K562 (cell line): ENCODE measurements around the gene ITPRID2. TPM values are rescaled to one million over a fixed set of nuclear protein-coding genes. Genes with fewer than 3 reads are reported as not detected.

Source experiments
- ATAC-seq: fragments of 200-7000 bp; cut with Tn5 transposase; 3 replicates; pipeline ENCODE4 v1.9.1; 2020; ENCODE audit warnings: moderate library complexity
- BruUV-seq: library from RNA; stranded (reverse); fragments of 400-500 nt; replicated peaks from 2 replicates; lab custom pipeline; 2021; lab: Mats Ljungman, UMichigan
- CTCF ChIA-PET: fragments of 300-600 bp; formaldehyde crosslinking; extraction: SDS; loops from one replicate; lab custom pipeline; 2021; ENCODE audit warnings: low intra/inter-chr PET ratio; lab: Yijun Ruan, JAX
- POLR2A ChIA-PET: fragments of 300-600, 350-650 bp; sonication (Branson Sonifier 250); formaldehyde crosslinking; extraction: SDS; loops from one replicate; lab custom pipeline; 2021; ENCODE audit warnings: antibody characterized with exemption, inconsistent platforms; lab: Yijun Ruan, JAX
- DNase-seq, 4 experiments: peaks; one replicate each; pipeline versions ENCODE4 v3.0.0 to v3.0.0-alpha.2; 2011 to 2018; ENCODE audit warnings: low spot score in 3 of 4, mixed read lengths in 3 of 4; ENCODE audit errors: extremely low read depth in 1 of 4
- FAIRE-seq: peaks from 2 replicates; lab custom pipeline; 2011; peaks lifted over from hg19 to GRCh38; lab: Jason Lieb, UNC
- H2AFZ ChIP-seq: 2 replicates; pipeline ENCODE4 v1.6.0; 2011; ENCODE audit warnings: low read depth, low read length, control low read depth, inconsistent platforms
- H3K27ac ChIP-seq: fragments of 200-600 bp; 3 replicates; pipeline ENCODE4 v1.8.0; 2011; ENCODE audit warnings: low read depth, mild to moderate bottlenecking, control low read depth, inconsistent platforms, low read length, moderate library complexity, mixed read lengths; ENCODE audit errors: extremely low read depth
- H3K27me3 ChIP-seq, 2 experiments: fragments of 300-600 bp in 1 of 2; 2 replicates in 1 of 2; 3 replicates in 1 of 2; pipeline versions ENCODE4 v1.6.0 to v1.8.0; 2011; ENCODE audit warnings: inconsistent platforms in 2 of 2, low read length in 2 of 2, mild to moderate bottlenecking in 1 of 2, mixed read lengths in 1 of 2, moderate library complexity in 1 of 2; ENCODE audit not compliant: control insufficient read depth in 2 of 2, insufficient read depth in 2 of 2
- H3K36me3 ChIP-seq: fragments of 300-600 bp; 3 replicates; pipeline ENCODE4 v1.8.0; 2011; ENCODE audit warnings: mild to moderate bottlenecking, low read length, inconsistent platforms; ENCODE audit not compliant: control insufficient read depth, insufficient read depth
- H3K4me1 ChIP-seq, 2 experiments: fragments of 200-600 bp in 1 of 2; replicated peaks in 1 of 2; 2 replicates in 1 of 2; 3 replicates in 1 of 2; pipeline versions ENCODE4 v1.5.1 to v1.8.0; 2011; ENCODE audit warnings: inconsistent platforms in 2 of 2, low read length in 2 of 2, mild to moderate bottlenecking in 1 of 2, mixed read lengths in 1 of 2, moderate library complexity in 1 of 2; ENCODE audit not compliant: control insufficient read depth in 2 of 2, insufficient read depth in 2 of 2
- H3K4me2 ChIP-seq: 2 replicates; pipeline ENCODE4 v1.6.1; 2011; ENCODE audit warnings: low read length, control low read depth, inconsistent platforms, mixed read lengths; ENCODE audit not compliant: insufficient read depth
- H3K4me3 ChIP-seq: fragments of 200-600 bp; sonication (generic), shearing (Covaris generic); 2 replicates; pipeline ENCODE4 v1.5.1; 2016; ENCODE audit warnings: control low read depth, inconsistent platforms
- H3K79me2 ChIP-seq: fragments of 200-600 bp; 3 replicates; pipeline ENCODE4 v1.8.0; 2011; ENCODE audit warnings: low read length, inconsistent platforms; ENCODE audit not compliant: control insufficient read depth, insufficient read depth
- H3K9ac ChIP-seq, 2 experiments: 2 replicates each; pipeline versions ENCODE4 v1.6.0 to v1.6.1; 2011; ENCODE audit warnings: low read depth in 2 of 2, low read length in 2 of 2, control low read depth in 1 of 2, inconsistent platforms in 1 of 2, mild to moderate bottlenecking in 1 of 2, mixed read lengths in 1 of 2; ENCODE audit not compliant: insufficient read depth in 1 of 2
- H3K9me1 ChIP-seq: one replicate; pipeline ENCODE4 v1.6.0; 2011; ENCODE audit warnings: inconsistent platforms, mild to moderate bottlenecking, low read length, moderate library complexity; ENCODE audit not compliant: control insufficient read depth, insufficient read depth
- H3K9me3 ChIP-seq: replicated peaks from 2 replicates; pipeline ENCODE4 v1.5.1; 2011; ENCODE audit warnings: low read depth, low read length, inconsistent platforms; ENCODE audit not compliant: control insufficient read depth, insufficient read depth
- H4K20me1 ChIP-seq: replicated peaks from 2 replicates; pipeline ENCODE4 v1.6.1; 2011; ENCODE audit warnings: low read length, inconsistent platforms, mixed read lengths; ENCODE audit not compliant: control insufficient read depth, insufficient read depth
- CBX2 ChIP-seq: fragments of 200-600 bp; sonication (generic); IDR thresholded peaks from one replicate; pipeline ENCODE4 v1.6.1; 2012; ENCODE audit warnings: mild to moderate bottlenecking, low read length, inconsistent platforms; ENCODE audit not compliant: insufficient read depth, poor library complexity, severe bottlenecking
- NR2F6 ChIP-seq: fragments of 450-650 bp; formaldehyde crosslinking; IDR thresholded peaks from 2 replicates; pipeline ENCODE4 v1.4.0; 2020; ENCODE audit warnings: mild to moderate bottlenecking
- POLR2A ChIP-seq: fragments of 450-650 bp; conservative IDR thresholded peaks from 2 replicates; pipeline ENCODE4 v1.6.1; 2016
- RCOR1 ChIP-seq, 2 experiments: IDR thresholded peaks; 2 replicates each; pipeline ENCODE4 v1.6.1; 2012; ENCODE audit warnings: low read depth in 2 of 2, low read length in 2 of 2, borderline replicate concordance in 1 of 2, improper control_type of control experiment in 1 of 2
- SUPT5H ChIP-seq: fragments of 450-650 bp; IDR thresholded peaks from 2 replicates; pipeline ENCODE4 v1.6.1; 2016
- ZNF444 ChIP-seq: fragments of 250-450 bp; sonication (Bioruptor Pico); IDR thresholded peaks from 2 replicates; pipeline ENCODE4 v1.4.0; 2020; ENCODE audit warnings: mild to moderate bottlenecking, moderate library complexity
- ZNF586 ChIP-seq: fragments of 450-650 bp; formaldehyde crosslinking; conservative IDR thresholded peaks from 2 replicates; pipeline ENCODE4 v1.4.0; 2020; ENCODE audit warnings: mild to moderate bottlenecking, moderate library complexity
- in situ Hi-C: fragments of 300-500 bp; cut with MboI; formaldehyde crosslinking; loops from 4 replicates; pipeline ENCODE4 v1.15.0; 2018; ENCODE audit warnings: inconsistent platforms, mixed read lengths
- intact Hi-C: fragments of 100-400 bp; cut with micrococcal nuclease; formaldehyde crosslinking; loops from 2 replicates; pipeline ENCODE4 v1.14.2; 2022
- polyA plus RNA-seq, 8 experiments: library from polyadenylated mRNA; depleted of rRNA in 4 of 8; stranded (reverse) in 5 of 8; unstranded in 3 of 8; fragments of >200 nt; fragmentation: Nextera tagmentation in 2 of 8; fragmentation: Illumina TruSeq in 1 of 8; extraction: Ambion mirVana in 2 of 8; extraction: Trizol in 1 of 8; gene quantifications; 2 replicates each; pipeline versions ENCODE4 v1.2.1 to v1.2.3, GENCODE V29; 2011 to 2014; ENCODE audit warnings: inconsistent platforms in 1 of 8, missing spikeins in 1 of 8
- total RNA-seq, 7 experiments: library from RNA; depleted of rRNA in 6 of 7; stranded (reverse); fragments of >200 nt in 6 of 7; fragmentation: Illumina TruSeq in 2 of 7; extraction: Trizol in 2 of 7; gene quantifications; 2 replicates each; pipeline versions ENCODE4 v1.2.1 to v1.2.3, GENCODE V29; 2011 to 2021; ENCODE audit warnings: low replicate concordance in 1 of 7
- TF ChIP-seq, protein P1 (sequence below): sonication (generic); formaldehyde crosslinking; IDR thresholded peaks from 2 replicates; pipeline ENCODE4 v1.8.0; 2022; ENCODE audit warnings: missing genetic modification reagents, mild to moderate bottlenecking, borderline replicate concordance
- TF ChIP-seq, protein P2 (sequence below): sonication (generic); formaldehyde crosslinking; IDR thresholded peaks from 2 replicates; pipeline ENCODE4 v1.8.1; 2023; ENCODE audit warnings: mild to moderate bottlenecking, missing genetic modification reagents
- TF ChIP-seq, protein P3 (sequence below): fragments of 250-450 bp; sonication (Bioruptor Pico); IDR thresholded peaks from 2 replicates; pipeline ENCODE4 v1.4.0; 2020; ENCODE audit warnings: mild to moderate bottlenecking, moderate library complexity
- TF ChIP-seq, protein P4 (sequence below): fragments of 250-450 bp; sonication (Bioruptor Pico); IDR thresholded peaks from 2 replicates; pipeline ENCODE4 v1.8.0; 2021; ENCODE audit warnings: moderate library complexity, mild to moderate bottlenecking, inconsistent platforms

ITPRID2 gene
- total and polyA plus RNA-seq, 9 of the 15 experiments (the other 6 are each of a cell fraction or from before 2014, with no cell fraction given) = 18.5 to 77.8 (median 52.0) TPM

DNA sequence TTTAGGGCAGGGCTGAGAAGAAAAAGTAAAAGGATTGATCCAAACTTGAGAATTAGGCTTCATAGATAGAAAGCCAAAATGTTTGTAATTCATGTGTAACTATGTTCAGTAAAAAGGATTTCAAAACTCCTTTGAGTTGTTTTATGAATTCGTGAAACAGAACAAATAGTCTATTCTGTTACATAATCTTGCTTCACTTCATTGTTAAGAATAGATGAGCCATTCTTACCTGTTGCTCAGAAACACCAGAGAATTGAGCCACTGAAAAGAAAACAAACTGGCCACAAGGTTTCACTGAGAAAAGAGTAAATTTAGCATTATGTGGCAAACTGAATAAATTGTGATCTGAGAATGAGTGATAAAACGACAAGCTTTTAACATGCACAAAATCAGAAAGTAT lies 4.5 kb upstream of the ITPRID2 start (continued):
- TF ChIP-seq, protein P1, sequence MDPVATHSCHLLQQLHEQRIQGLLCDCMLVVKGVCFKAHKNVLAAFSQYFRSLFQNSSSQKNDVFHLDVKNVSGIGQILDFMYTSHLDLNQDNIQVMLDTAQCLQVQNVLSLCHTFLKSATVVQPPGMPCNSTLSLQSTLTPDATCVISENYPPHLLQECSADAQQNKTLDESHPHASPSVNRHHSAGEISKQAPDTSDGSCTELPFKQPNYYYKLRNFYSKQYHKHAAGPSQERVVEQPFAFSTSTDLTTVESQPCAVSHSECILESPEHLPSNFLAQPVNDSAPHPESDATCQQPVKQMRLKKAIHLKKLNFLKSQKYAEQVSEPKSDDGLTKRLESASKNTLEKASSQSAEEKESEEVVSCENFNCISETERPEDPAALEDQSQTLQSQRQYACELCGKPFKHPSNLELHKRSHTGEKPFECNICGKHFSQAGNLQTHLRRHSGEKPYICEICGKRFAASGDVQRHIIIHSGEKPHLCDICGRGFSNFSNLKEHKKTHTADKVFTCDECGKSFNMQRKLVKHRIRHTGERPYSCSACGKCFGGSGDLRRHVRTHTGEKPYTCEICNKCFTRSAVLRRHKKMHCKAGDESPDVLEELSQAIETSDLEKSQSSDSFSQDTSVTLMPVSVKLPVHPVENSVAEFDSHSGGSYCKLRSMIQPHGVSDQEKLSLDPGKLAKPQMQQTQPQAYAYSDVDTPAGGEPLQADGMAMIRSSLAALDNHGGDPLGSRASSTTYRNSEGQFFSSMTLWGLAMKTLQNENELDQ (CRISPR knock-in tag) = no peak

DNA sequence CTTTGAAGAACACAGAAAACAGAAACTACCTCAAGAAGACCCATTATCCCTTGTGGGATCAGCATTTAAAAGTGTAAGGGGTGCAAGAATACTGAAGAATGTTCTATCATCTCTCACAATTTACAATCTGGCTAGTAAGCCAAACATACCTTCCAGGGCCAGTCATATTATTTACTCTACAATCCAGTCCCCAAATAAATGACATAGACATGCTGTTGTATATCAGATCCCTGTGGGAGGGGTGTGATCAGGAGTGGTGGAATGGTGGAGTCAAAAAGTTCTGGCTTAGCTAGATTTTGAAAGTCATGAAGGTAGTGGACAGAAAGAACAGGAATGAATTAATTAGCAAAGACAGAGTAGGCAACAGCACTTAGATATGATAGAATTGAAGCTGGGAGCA lies 1.8 kb upstream of the ITPRID2 start:
- H3K4me1 ChIP-seq = peaks cover 7 to 16% of the 10 kb centered on the region in 2 experiments; a peak in 4 of 5 replicates
- H3K36me3 ChIP-seq = peaks cover 18% of the 10 kb centered on the region
- in situ Hi-C loops = no loop called here
- peak overlapping the region; percentile 99 for H2AFZ ChIP-seq
- no peak for DNase-seq
- TF ChIP-seq, protein P2, sequence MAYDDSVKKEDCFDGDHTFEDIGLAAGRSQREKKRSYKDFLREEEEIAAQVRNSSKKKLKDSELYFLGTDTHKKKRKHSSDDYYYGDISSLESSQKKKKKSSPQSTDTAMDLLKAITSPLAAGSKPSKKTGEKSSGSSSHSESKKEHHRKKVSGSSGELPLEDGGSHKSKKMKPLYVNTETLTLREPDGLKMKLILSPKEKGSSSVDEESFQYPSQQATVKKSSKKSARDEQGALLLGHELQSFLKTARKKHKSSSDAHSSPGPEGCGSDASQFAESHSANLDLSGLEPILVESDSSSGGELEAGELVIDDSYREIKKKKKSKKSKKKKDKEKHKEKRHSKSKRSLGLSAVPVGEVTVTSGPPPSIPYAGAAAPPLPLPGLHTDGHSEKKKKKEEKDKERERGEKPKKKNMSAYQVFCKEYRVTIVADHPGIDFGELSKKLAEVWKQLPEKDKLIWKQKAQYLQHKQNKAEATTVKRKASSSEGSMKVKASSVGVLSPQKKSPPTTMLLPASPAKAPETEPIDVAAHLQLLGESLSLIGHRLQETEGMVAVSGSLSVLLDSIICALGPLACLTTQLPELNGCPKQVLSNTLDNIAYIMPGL (CRISPR knock-in tag) = no peak
- TF ChIP-seq ZNF444 (CRISPR knock-in tag) (no peak), CBX2 (no peak), ZNF586 (CRISPR knock-in tag) (no peak), NR2F6 (CRISPR knock-in tag) (no peak), SUPT5H (no peak), POLR2A (no peak), RCOR1 (IDR thresholded peaks at IDR 0.05; ENCODE audit: borderline replicate concordance in 1 of 2, low read depth in 2 of 2, low read length in 2 of 2) (no peak)
- TF ChIP-seq, protein P3, sequence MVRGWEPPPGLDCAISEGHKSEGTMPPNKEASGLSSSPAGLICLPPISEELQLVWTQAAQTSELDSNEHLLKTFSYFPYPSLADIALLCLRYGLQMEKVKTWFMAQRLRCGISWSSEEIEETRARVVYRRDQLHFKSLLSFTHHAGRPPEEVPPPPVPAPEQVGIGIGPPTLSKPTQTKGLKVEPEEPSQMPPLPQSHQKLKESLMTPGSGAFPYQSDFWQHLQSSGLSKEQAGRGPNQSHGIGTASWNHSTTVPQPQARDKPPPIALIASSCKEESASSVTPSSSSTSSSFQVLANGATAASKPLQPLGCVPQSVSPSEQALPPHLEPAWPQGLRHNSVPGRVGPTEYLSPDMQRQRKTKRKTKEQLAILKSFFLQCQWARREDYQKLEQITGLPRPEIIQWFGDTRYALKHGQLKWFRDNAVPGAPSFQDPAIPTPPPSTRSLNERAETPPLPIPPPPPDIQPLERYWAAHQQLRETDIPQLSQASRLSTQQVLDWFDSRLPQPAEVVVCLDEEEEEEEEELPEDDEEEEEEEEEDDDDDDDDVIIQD (CRISPR knock-in tag) = no peak
- TF ChIP-seq, protein P4, sequence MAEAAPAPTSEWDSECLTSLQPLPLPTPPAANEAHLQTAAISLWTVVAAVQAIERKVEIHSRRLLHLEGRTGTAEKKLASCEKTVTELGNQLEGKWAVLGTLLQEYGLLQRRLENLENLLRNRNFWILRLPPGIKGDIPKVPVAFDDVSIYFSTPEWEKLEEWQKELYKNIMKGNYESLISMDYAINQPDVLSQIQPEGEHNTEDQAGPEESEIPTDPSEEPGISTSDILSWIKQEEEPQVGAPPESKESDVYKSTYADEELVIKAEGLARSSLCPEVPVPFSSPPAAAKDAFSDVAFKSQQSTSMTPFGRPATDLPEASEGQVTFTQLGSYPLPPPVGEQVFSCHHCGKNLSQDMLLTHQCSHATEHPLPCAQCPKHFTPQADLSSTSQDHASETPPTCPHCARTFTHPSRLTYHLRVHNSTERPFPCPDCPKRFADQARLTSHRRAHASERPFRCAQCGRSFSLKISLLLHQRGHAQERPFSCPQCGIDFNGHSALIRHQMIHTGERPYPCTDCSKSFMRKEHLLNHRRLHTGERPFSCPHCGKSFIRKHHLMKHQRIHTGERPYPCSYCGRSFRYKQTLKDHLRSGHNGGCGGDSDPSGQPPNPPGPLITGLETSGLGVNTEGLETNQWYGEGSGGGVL (CRISPR knock-in tag) = no peak
- H3K9me1 ChIP-seq = no peaks in the 10 kb centered on the region
- peaks cover 29% of the 10 kb centered on the region for H3K79me2 ChIP-seq
- no peak overlapping the region for H3K4me3 ChIP-seq
- no peak for ATAC-seq
- no peak overlapping the region for H3K4me2 ChIP-seq
- ChIA-PET CTCF (no interaction called here), POLR2A (no interaction called here)
- BruUV-seq = no TSS peak
- H3K27me3 ChIP-seq = no peaks in the 10 kb centered on the region
- no peak overlapping the region for H3K9ac ChIP-seq
- no peak for FAIRE-seq
- no peaks in the 10 kb centered on the region for H3K9me3 ChIP-seq
- intact Hi-C loops = loop anchor here (5.0 to 10.0 kb wide), 3 partner anchors 77 to 1885 kb away; partner anchors contain the start of genes CWC22 and UBE2E3
- H3K27ac ChIP-seq = no peak overlapping the region
- H4K20me1 ChIP-seq = no peaks in the 10 kb centered on the region
